ENCODE data around the gene GPD1L.

The GPD1L gene

DNA sequence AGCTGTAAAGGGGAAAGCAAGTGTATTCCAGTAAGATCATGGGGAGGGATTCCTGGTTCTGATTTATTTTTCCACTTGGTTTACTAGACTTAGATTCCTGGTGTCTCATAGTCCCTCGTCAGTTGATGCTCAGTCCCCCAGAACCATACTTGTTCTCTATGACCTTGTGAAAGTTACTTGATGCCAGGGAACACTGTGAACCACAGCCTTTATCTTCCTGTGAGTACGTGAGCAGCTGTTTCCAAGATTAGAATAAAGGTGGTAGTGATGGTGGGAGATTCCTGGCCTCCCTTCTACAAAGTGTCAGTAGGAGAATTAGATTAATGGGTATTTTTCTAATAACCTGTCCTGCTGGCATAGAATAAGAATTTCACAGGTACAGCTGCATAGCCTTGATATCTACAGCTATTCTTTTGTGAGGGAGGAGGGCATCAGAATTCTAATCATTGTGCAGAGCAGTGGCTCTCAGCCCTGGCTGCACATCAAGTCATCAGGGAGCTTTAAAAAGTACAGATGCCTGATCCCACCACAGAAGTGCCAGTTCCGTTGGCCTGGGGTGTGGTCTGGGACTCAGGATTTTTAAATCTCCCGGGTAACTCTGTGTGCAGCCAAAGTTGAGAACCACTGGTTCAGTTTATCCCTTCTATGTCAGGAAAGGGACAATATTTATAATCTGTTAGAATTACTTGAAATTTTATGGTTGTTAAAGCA, 20.0 kb downstream of the GPD1L start:
- FAIRE-seq (no peak), DNase-seq (ENCODE audit: insufficient read length) (no peak)
- TF ChIP-seq POLR2A (IDR thresholded peaks at IDR 0.05; ENCODE audit: low read depth, low read length) (no peak), POLR2AphosphoS5 (IDR thresholded peaks at IDR 0.05; ENCODE audit: low read depth, low read length) (no peak), TAF1 (IDR thresholded peaks at IDR 0.05; ENCODE audit: borderline replicate concordance, low read depth, low read length) (no peak)

- TF ChIP-seq POLR2A (IDR thresholded peaks at IDR 0.05; ENCODE audit: low read depth, low read length) (no peak), TAF1 (IDR thresholded peaks at IDR 0.05; ENCODE audit: borderline replicate concordance, low read depth, low read length) (no peak)
- DNase-seq (ENCODE audit: insufficient read length) (no peak), FAIRE-seq (no peak)
These were observed 20.9 kb downstream of the GPD1L start for GRCh38 chr3:32127219-32127826.

DNA sequence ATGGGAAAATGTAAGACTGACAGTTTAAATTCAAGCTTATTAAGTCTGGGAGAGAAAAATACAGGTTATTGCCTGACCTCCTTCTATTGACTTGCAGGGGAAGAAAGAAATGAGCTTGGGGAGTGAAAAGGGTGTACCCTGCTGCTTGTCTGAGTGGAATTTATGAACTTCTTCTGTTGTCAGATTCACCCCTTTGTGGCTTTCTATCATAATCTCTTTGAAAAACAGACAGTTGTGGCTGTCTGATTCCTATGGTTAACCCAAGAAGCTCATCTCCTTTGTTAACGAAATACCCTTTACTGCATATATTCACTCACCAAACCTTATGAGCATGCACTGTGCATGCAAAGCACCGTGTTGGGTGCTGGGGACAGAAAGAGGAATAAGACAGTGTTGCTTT, 22.5 kb downstream of the GPD1L start:
- TF ChIP-seq TAF1 (IDR thresholded peaks at IDR 0.05; ENCODE audit: borderline replicate concordance, low read depth, low read length) (no peak), POLR2A (IDR thresholded peaks at IDR 0.05; ENCODE audit: low read depth, low read length) (no peak), POLR2AphosphoS5 (IDR thresholded peaks at IDR 0.05; ENCODE audit: low read depth, low read length) (no peak)
- DNase-seq (ENCODE audit: insufficient read length): no peak
- FAIRE-seq: no peak

DNA sequence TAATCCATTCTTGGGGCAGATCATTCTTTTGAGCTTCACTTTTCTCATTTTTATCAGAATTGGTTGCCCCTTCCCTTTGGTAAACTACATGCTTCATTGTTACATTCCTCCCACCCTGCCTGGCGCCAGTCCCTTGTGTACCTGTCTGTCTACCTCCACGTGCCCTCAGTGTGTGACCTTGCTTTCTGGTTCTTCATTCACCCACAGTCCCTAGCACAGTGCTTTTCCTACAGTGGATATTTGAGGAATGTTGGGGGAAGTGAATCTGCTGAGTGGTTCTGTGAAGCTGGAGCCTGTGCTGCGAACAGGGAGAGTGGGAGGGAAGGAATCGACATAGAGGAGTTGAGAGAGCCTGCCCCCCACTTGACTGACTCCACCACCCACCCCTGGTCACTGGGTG, 23.4 kb downstream of the GPD1L start:
- FAIRE-seq: no peak
- DNase-seq (ENCODE audit: insufficient read length): no peak
- TF ChIP-seq POLR2A (IDR thresholded peaks at IDR 0.05; ENCODE audit: low read depth, low read length) (no peak), POLR2AphosphoS5 (IDR thresholded peaks at IDR 0.05; ENCODE audit: low read depth, low read length) (no peak), TAF1 (IDR thresholded peaks at IDR 0.05; ENCODE audit: borderline replicate concordance, low read depth, low read length) (no peak)

DNA sequence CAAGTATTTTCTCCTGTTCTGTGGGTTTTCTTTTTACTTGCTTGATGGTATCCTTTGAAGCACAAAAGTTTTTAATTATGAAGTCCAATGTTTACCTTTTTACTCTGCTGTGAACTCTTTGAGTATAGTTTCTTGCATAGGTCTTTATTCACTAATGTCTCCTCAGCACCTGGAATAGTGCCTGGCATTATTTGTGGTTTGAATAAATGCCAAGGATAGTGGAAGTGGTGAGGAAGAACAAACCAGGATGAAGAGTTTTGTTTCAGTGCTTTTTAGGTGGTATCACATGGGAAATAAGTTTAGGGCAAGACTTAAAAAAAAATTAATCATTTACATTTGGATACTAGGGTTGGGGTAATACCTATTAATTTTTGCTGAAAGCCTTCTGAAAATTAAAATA, 25.7 kb downstream of the GPD1L start:
- no peak for TF ChIP-seq TAF1 (IDR thresholded peaks at IDR 0.05; ENCODE audit: borderline replicate concordance, low read depth, low read length)
- no peak for TF ChIP-seq POLR2AphosphoS5 (IDR thresholded peaks at IDR 0.05; ENCODE audit: low read depth, low read length)
- no peak for TF ChIP-seq POLR2A (IDR thresholded peaks at IDR 0.05; ENCODE audit: low read depth, low read length)
- FAIRE-seq: no peak
- no peak for DNase-seq (ENCODE audit: insufficient read length)

DNA sequence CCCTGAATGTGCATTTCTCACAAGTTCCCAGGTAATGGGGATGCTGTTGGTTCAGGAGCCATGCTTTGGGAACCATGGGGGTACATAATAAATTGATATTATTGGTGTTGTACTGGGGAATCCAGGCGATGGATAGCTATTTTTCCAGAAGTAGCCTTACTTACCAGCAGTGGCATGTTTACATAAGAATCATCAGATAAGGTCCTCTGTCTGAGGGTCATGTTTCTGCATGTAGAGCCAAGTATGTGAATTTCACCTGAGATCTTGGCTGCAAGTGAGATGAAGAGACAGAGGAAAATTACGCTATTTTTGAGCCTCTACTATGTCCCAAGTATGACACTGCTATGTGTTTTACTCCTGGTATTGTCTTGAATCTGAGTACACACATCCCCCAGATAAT, 26.3 kb downstream of the GPD1L start:
- FAIRE-seq (no peak), DNase-seq (ENCODE audit: insufficient read length) (no peak)
- no peak for TF ChIP-seq POLR2AphosphoS5 (IDR thresholded peaks at IDR 0.05; ENCODE audit: low read depth, low read length)
- TF ChIP-seq TAF1 (IDR thresholded peaks at IDR 0.05; ENCODE audit: borderline replicate concordance, low read depth, low read length): no peak
- TF ChIP-seq POLR2A (IDR thresholded peaks at IDR 0.05; ENCODE audit: low read depth, low read length): no peak

DNA sequence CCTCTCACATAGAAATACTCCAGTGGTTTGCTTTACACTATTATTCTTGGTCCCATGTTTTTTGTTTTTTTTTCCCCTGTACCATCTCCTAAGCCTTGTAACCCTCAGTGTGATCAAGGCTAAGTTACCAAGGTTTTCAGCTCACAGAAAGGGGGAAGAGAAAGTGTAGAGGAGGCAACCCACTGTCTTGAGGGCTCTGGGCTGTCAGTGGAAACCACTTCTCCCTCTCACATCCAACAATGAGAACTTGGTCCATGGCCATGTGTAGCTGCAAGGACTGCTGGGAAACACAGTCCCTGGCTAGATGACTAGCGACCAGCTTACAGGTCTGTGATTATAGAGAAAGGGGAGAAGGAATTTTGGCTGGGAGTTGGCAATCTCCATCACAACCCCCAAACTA, 30.3 kb downstream of the GPD1L start:
- no peak for TF ChIP-seq POLR2AphosphoS5 (IDR thresholded peaks at IDR 0.05; ENCODE audit: low read depth, low read length)
- no peak for TF ChIP-seq POLR2A (IDR thresholded peaks at IDR 0.05; ENCODE audit: low read depth, low read length)
- TF ChIP-seq TAF1 (IDR thresholded peaks at IDR 0.05; ENCODE audit: borderline replicate concordance, low read depth, low read length): no peak
- FAIRE-seq: no peak
- DNase-seq (ENCODE audit: insufficient read length): no peak

GRCh38 chr3:32137870-32138269, 31.4 kb downstream of the GPD1L start:
- DNase-seq (ENCODE audit: insufficient read length): no peak
- no peak for FAIRE-seq
- TF ChIP-seq POLR2A (IDR thresholded peaks at IDR 0.05; ENCODE audit: low read depth, low read length): no peak
- no peak for TF ChIP-seq TAF1 (IDR thresholded peaks at IDR 0.05; ENCODE audit: borderline replicate concordance, low read depth, low read length)
- TF ChIP-seq POLR2AphosphoS5 (IDR thresholded peaks at IDR 0.05; ENCODE audit: low read depth, low read length): no peak

- DNase-seq (ENCODE audit: insufficient read length): no peak
- no peak for FAIRE-seq
- TF ChIP-seq TAF1 (IDR thresholded peaks at IDR 0.05; ENCODE audit: borderline replicate concordance, low read depth, low read length): no peak
- no peak for TF ChIP-seq POLR2A (IDR thresholded peaks at IDR 0.05; ENCODE audit: low read depth, low read length)
- TF ChIP-seq POLR2AphosphoS5 (IDR thresholded peaks at IDR 0.05; ENCODE audit: low read depth, low read length): no peak
These were observed 32.2 kb downstream of the GPD1L start for GRCh38 chr3:32138545-32139104.

- no peak for FAIRE-seq
- no peak for TF ChIP-seq TAF1 (IDR thresholded peaks at IDR 0.05; ENCODE audit: borderline replicate concordance, low read depth, low read length)
- TF ChIP-seq POLR2AphosphoS5 (IDR thresholded peaks at IDR 0.05; ENCODE audit: low read depth, low read length): no peak
- no peak for TF ChIP-seq POLR2A (IDR thresholded peaks at IDR 0.05; ENCODE audit: low read depth, low read length)
- no peak for DNase-seq (ENCODE audit: insufficient read length)
These were observed 34.5 kb downstream of the GPD1L start for GRCh38 chr3:32140943-32141342.

DNA sequence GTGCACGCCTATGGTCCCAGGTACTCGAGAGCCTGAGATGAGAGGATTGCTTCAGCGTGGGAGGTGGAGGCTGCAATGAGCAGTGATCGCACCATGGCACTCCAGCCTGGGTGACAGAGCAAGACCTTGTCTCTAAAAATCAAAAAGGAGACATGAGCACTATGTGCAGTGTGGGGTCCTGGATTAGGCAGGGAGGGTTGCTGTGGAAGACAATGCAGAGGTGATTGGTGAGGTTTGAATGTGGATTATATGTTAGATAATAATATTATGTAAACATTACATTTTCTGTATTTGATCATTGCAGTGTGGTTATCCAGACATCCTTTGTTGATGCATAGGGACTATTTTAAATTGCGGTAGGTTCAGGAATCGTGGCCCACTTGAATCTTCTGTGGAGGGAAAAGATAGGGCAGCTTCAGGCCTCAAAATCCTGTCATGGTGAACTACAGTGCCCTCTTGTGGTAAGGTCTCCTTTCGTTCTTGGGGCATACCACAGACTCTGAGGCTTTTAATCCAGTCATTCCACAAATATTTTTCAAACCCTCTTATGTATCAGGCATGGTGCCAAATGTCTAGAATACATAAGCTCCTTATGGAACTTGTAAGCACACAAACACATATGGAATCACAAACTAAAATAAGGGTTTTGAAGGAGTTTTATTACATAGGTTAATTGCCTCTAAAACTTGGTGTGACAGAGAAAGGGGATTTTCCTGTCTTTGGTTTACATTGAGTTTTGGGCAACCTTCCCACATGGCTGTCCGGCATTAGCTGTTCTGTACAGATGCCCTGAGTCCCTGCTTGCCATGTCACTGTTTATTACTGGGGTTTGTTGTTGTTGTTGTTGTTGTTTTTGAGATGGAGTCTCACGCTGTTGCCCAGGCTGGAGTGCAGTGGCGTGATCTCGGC, 37.7 kb downstream of the GPD1L start:
- TF ChIP-seq TAF1 (IDR thresholded peaks at IDR 0.05; ENCODE audit: borderline replicate concordance, low read depth, low read length) (no peak), POLR2AphosphoS5 (IDR thresholded peaks at IDR 0.05; ENCODE audit: low read depth, low read length) (no peak), POLR2A (IDR thresholded peaks at IDR 0.05; ENCODE audit: low read depth, low read length) (no peak)
- peak; percentile 56 for FAIRE-seq
- DNase-seq (ENCODE audit: insufficient read length): no peak

Measured in GM12892 (cell line).